Activated CD8-positive, alpha-beta T cell treated with anti-CD3 and anti-CD28 coated beads for 36 hours (primary cell): ENCODE measurements around the gene ACOT7. TPM values are rescaled to one million over a fixed set of nuclear protein-coding genes. Genes with fewer than 3 reads are reported as not detected.
A peak's percentile ranks its signal among the peaks of the same experiment; 100 is the strongest.
"Not testable (repeated sequence)": the region's sequence is repeated elsewhere in the genome, so short reads cannot be mapped to it uniquely, and the experiment has no call there.

Experiments used
- ATAC-seq: fragments of 200-7000 bp; cut with Tn5 transposase; one replicate; pipeline ENCODE4 v1.10.0; 2021; ENCODE audit warnings: mild to moderate bottlenecking, moderate library complexity
- CTCF ChIA-PET: fragments of 350-600 bp; sonication (Branson Sonifier 250); formaldehyde crosslinking; loops from one replicate; lab custom pipeline; 2021; ENCODE audit warnings: antibody characterized with exemption; lab: Charles Lee
- POLR2A ChIA-PET: fragments of 350-600 bp; sonication (Branson Sonifier 250); formaldehyde crosslinking; loops from one replicate; lab custom pipeline; 2021; ENCODE audit warnings: antibody characterized with exemption; lab: Charles Lee
- DNase-seq: peaks from one replicate; pipeline ENCODE4 v3.0.0-alpha.2; 2020
- H3K27ac Mint-ChIP-seq: one replicate; pipeline ENCODE4 v1.8.0; 2021; ENCODE audit warnings: mild to moderate bottlenecking, mixed read lengths
- H3K27me3 Mint-ChIP-seq: one replicate; pipeline ENCODE4 v1.8.0; 2021; ENCODE audit warnings: mixed read lengths
- H3K36me3 Mint-ChIP-seq: one replicate; pipeline ENCODE4 v1.8.0; 2021; ENCODE audit warnings: low read depth, mixed read lengths
- H3K4me1 Mint-ChIP-seq: one replicate; pipeline ENCODE4 v1.8.0; 2021; ENCODE audit warnings: low read depth, mixed read lengths
- H3K4me3 Mint-ChIP-seq: one replicate; pipeline ENCODE4 v1.8.0; 2021; ENCODE audit warnings: mild to moderate bottlenecking, moderate library complexity, mixed read lengths
- H3K9me3 Mint-ChIP-seq: one replicate; pipeline ENCODE4 v1.8.0; 2021; ENCODE audit warnings: mixed read lengths
- CTCF ChIP-seq: fragments of 200-600 bp; IDR thresholded peaks from one replicate; pipeline ENCODE4 v1.8.0; 2022; ENCODE audit warnings: antibody characterized with exemption, mild to moderate bottlenecking
- intact Hi-C: fragments of 100-400 bp; cut with micrococcal nuclease; formaldehyde crosslinking; loops from one replicate; pipeline ENCODE4 v1.10.0; 2022
- total RNA-seq, 2 experiments: library from RNA; stranded (reverse); gene quantifications; one replicate each; pipeline ENCODE4 v1.2.3, GENCODE V29; 2021

Gene ACOT7
- total RNA-seq, 2 experiments from 2014 or later = 80.4 to 86.7 TPM

DNA sequence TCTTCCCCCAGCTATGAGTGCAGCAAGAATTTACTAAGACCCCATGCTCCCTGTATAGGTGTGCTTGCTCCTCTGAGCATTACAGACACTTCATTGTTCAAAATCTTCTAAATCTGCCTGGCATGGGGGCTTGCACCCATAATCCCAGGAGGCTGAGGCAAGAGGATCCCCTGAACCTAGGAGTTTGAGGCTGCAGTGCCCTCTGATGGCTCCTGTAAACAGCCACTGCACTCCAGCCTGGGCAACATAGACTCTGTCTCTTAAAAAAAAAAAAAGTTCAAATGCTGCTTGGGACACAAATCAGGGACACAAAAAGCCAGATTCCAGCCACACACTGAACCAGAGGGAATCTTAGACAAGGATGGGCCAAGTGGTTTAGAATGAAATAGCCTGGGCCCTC is 3.4 kb upstream of the ACOT7 start:
- peak; percentile 38 for DNase-seq
- CTCF ChIA-PET = interaction anchor here (0.8 to 2.7 kb wide), 5 partner anchors 8 to 150 kb away, joined by 3 to 13 read pairs (median 5); no protein-coding TSS in a partner anchor
- peak; percentile 24 for TF ChIP-seq CTCF

GRCh38 chr1:6395781-6396244 is 2.2 kb upstream of the ACOT7 start:
- ATAC-seq, DNase-seq, H3K9me3 Mint-ChIP-seq, H3K4me3 Mint-ChIP-seq, H3K27ac Mint-ChIP-seq, H3K27me3 Mint-ChIP-seq, POLR2A ChIA-PET, H3K36me3 Mint-ChIP-seq: not testable (repeated sequence)
- H3K4me1 Mint-ChIP-seq = peaks cover 21% of the 10 kb centered on the region
- intact Hi-C loops = loop anchor here (5.0 kb wide), 1 partner anchor 49 kb away; no protein-coding TSS in a partner anchor
- CTCF ChIA-PET = interaction anchor here (1.1 to 5.4 kb wide), 6 partner anchors 8 to 149 kb away, joined by 3 to 36 read pairs (median 16); no protein-coding TSS in a partner anchor

More for the DNA sequence above, 3.4 kb upstream of the ACOT7 start:
- H3K4me3 Mint-ChIP-seq = no peak overlapping the region
- no peak for ATAC-seq
- no peaks in the 10 kb centered on the region for H3K9me3 Mint-ChIP-seq
- H3K36me3 Mint-ChIP-seq = no peaks in the 10 kb centered on the region
- POLR2A ChIA-PET = interaction anchor here (1.3 kb wide), 1 partner anchor 35 kb away, joined by 5 read pairs; no protein-coding TSS in a partner anchor
- H3K4me1 Mint-ChIP-seq = peaks cover 19% of the 10 kb centered on the region
- intact Hi-C loops = loop anchor here (5.0 kb wide), 1 partner anchor 50 kb away; no protein-coding TSS in a partner anchor
- no peak overlapping the region for H3K27ac Mint-ChIP-seq
- H3K27me3 Mint-ChIP-seq = no peaks in the 10 kb centered on the region

DNA sequence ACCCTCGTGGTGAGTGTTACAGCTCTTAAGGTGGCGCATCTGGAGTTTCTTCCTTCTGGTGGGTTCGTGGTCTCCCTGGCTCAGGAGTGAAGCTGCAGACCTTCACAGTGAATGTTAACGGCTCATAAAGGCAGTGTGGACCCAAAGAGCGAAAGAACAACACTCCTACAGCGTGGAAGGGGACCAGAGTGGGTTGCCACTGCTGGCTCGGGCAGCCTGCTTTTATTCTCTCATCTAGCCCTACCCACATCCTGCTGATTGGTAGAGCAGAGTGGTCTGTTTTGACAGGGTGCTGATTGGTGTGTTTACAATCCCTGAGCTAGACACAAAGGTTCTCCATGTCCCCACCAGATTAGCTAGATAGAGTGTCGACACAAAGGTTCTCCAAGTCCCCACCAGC is 1.6 kb upstream of the ACOT7 start:
- not testable (repeated sequence) for H3K9me3 Mint-ChIP-seq, ATAC-seq, H3K27me3 Mint-ChIP-seq, H3K36me3 Mint-ChIP-seq
- POLR2A ChIA-PET = interaction anchor here (0.8 to 2.6 kb wide), 2 partner anchors 33 to 158 kb away, joined by 3 to 13 read pairs; no protein-coding TSS in a partner anchor
- H3K4me3 Mint-ChIP-seq = peak overlapping the region; percentile 22
- CTCF ChIA-PET = interaction anchor here (1.8 to 5.4 kb wide), 6 partner anchors 9 to 148 kb away, joined by 5 to 36 read pairs (median 16); no protein-coding TSS in a partner anchor
- H3K4me1 Mint-ChIP-seq = peaks cover 21% of the 10 kb centered on the region
- intact Hi-C loops = loop anchor here (5.0 kb wide), 1 partner anchor 48 kb away; no protein-coding TSS in a partner anchor
- H3K27ac Mint-ChIP-seq = peak overlapping the region; percentile 80
- peak; percentile 23 for DNase-seq

DNA sequence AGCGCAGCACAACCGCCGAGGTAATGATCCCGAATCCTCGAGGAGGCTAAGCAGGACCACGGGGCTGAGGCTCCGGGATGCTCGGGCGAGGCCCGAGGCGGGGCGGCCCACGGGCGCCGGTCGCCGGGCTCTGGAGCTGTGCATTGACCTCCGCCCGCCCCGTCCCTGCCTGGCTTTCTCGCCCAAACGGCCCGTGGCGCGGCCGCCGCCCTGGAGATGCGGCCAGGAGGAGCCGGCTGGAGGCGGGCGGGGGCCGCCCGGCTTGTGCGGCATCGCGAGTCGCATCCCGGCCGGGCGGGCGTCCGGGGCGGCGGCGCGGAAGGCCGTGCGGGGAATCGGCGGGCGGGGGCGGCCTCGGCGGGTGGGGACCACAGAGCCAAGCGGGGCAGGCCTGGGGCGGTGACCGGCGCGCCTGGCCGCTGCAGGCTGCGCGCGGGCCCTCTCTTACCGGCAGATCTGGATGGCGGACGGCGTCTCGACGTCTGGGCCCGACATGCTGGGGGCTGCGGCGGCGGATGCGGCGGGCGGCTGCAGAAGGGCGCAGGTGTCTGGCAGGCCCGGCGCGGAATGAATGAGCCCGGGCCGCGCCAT is 663 bp downstream of the ACOT7 start:
- H3K36me3 Mint-ChIP-seq = peaks cover 2% of the 10 kb centered on the region
- no peaks in the 10 kb centered on the region for H3K9me3 Mint-ChIP-seq
- no peak for TF ChIP-seq CTCF
- ChIA-PET CTCF (interaction anchor here (0.9 to 5.4 kb wide), 9 partner anchors 9 to 188 kb away, joined by 3 to 36 read pairs (median 7); no protein-coding TSS in a partner anchor), POLR2A (interaction anchor here (1.0 to 2.6 kb wide), 10 partner anchors 15 to 221 kb away, joined by 3 to 13 read pairs (median 5); partner anchors contain the start of gene PHF13)
- no peak for ATAC-seq
- H3K27ac Mint-ChIP-seq = peak overlapping the region; percentile 80
- H3K4me1 Mint-ChIP-seq = peaks cover 21% of the 10 kb centered on the region
- H3K4me3 Mint-ChIP-seq = peak overlapping the region; percentile 84
- no peaks in the 10 kb centered on the region for H3K27me3 Mint-ChIP-seq
- DNase-seq = no peak
- intact Hi-C loops = loop anchor here (5.0 kb wide), 1 partner anchor 36 kb away; no protein-coding TSS in a partner anchor

- Mint-ChIP-seq H3K36me3 (peaks cover 2% of the 10 kb centered on the region), H3K27ac (peak overlapping the region; percentile 66)
- intact Hi-C loops = loop anchor here (5.0 kb wide), 1 partner anchor 35 kb away; no protein-coding TSS in a partner anchor
Observed at GRCh38 chr1:6391951-6392808, 1.4 kb downstream of the ACOT7 start.

More at GRCh38 chr1:6391951-6392808, 1.4 kb downstream of the ACOT7 start:
- DNase-seq = peak; percentile 26
- POLR2A ChIA-PET = interaction anchor here (0.6 to 2.0 kb wide), 6 partner anchors 14 to 33 kb away, joined by 4 to 12 read pairs (median 5); no protein-coding TSS in a partner anchor
- H3K9me3 Mint-ChIP-seq = no peaks in the 10 kb centered on the region
- peaks cover 21% of the 10 kb centered on the region for H3K4me1 Mint-ChIP-seq
- CTCF ChIA-PET = interaction anchor here (0.7 to 5.4 kb wide), 13 partner anchors 8 to 187 kb away, joined by 3 to 36 read pairs (median 3); no protein-coding TSS in a partner anchor
- H3K27me3 Mint-ChIP-seq = no peaks in the 10 kb centered on the region
- H3K4me3 Mint-ChIP-seq = peak overlapping the region; percentile 84
- no peak for TF ChIP-seq CTCF
- ATAC-seq = no peak
